Thoracic aorta (tissue), 2 donors: ENCODE data around the gene GDPD2. TPM values are rescaled to one million over a fixed set of nuclear protein-coding genes. Genes with fewer than 3 reads are reported as not detected.

Experiments used
- ATAC-seq: fragments of 150-250 bp; one replicate; pipeline ENCODE4 v1.8.0; 2017; ENCODE audit warnings: low read depth; ENCODE audit not compliant: insufficient number of reproducible peaks, low FRiP score
- DNase-seq: peaks from one replicate; pipeline ENCODE4 v3.0.0-alpha.2; 2020; ENCODE audit warnings: low spot score
- H3K27ac ChIP-seq, 2 donors: fragments of 200-600 bp; sonication (generic); 1 replicate in 1 of 2; 2 replicates in 1 of 2; pipeline ENCODE4 v1.5.1; 2016; ENCODE audit warnings: mild to moderate bottlenecking in 2 of 2, moderate library complexity in 2 of 2
- H3K27me3 ChIP-seq: fragments of 200-600 bp; sonication (generic); replicated peaks from 2 replicates; pipeline ENCODE4 v1.6.0; 2016; ENCODE audit warnings: mild to moderate bottlenecking; ENCODE audit not compliant: insufficient read depth
- H3K36me3 ChIP-seq: fragments of 200-600 bp; sonication (generic); one replicate; pipeline ENCODE4 v1.5.1; 2016
- H3K4me1 ChIP-seq, 2 donors: fragments of 200-600 bp; sonication (generic); 1 replicate in 1 of 2; 2 replicates in 1 of 2; pipeline versions ENCODE4 v1.5.1 to v1.6.0; 2016; ENCODE audit warnings: low read depth in 2 of 2, mild to moderate bottlenecking in 1 of 2; ENCODE audit not compliant: control insufficient read depth in 1 of 2
- H3K4me3 ChIP-seq: fragments of 200-600 bp; sonication (generic); 2 replicates; pipeline ENCODE4 v1.5.1; 2016; ENCODE audit warnings: mild to moderate bottlenecking
- H3K9me3 ChIP-seq: fragments of 200-600 bp; sonication (generic); 2 replicates; pipeline ENCODE4 v1.5.1; 2016
- CTCF ChIP-seq: fragments of 200-600 bp; sonication (generic); IDR thresholded peaks from one replicate; pipeline ENCODE4 v1.5.1; 2019; ENCODE audit warnings: antibody characterized with exemption
- total RNA-seq, 2 donors: library from RNA; depleted of rRNA; stranded (reverse); fragments of >200 nt; gene quantifications; one replicate each; pipeline versions ENCODE4 v1.1.0 to v1.2.3, GENCODE V29; 2016

Gene GDPD2
- total RNA-seq, 2 donors from 2014 or later, result not detected

- no peaks in the 10 kb centered on the region for H3K9me3 ChIP-seq
- ATAC-seq (peak; percentile 77), DNase-seq (peak; percentile 54)
- TF ChIP-seq CTCF, result no peak
- H3K4me3 ChIP-seq, result peak overlapping the region; percentile 88
- no peaks in the 10 kb centered on the region for H3K27me3 ChIP-seq
- H3K27ac ChIP-seq, result peak overlapping the region; percentile 97 to 99
- no peaks in the 10 kb centered on the region for H3K36me3 ChIP-seq
- H3K4me1 ChIP-seq, result peaks cover 2 to 20% of the 10 kb centered on the region in 2 donors
These were observed 11.3 kb downstream of the GDPD2 start for GRCh38 chrX:70434352-70434866.

- Histone ChIP-seq H3K36me3 (no peaks in the 10 kb centered on the region), H3K27me3 (no peaks in the 10 kb centered on the region), H3K4me3 (peak overlapping the region; percentile 88), H3K4me1 (peaks cover 2 to 20% of the 10 kb centered on the region in 2 donors), H3K9me3 (no peaks in the 10 kb centered on the region), H3K27ac (peak overlapping the region; percentile 97 to 99)
- peak; percentile 68 for ATAC-seq
- peak; percentile 34 for DNase-seq
- TF ChIP-seq CTCF, result no peak
These were observed 11.9 kb downstream of the GDPD2 start for GRCh38 chrX:70434914-70435586.

GRCh38 chrX:70436343-70436742 is 13.2 kb downstream of the GDPD2 start:
- peaks cover 2 to 20% of the 10 kb centered on the region in 2 donors for H3K4me1 ChIP-seq
- no peak for DNase-seq
- no peak for TF ChIP-seq CTCF
- no peak for ATAC-seq
- H3K9me3 ChIP-seq, result no peaks in the 10 kb centered on the region
- no peaks in the 10 kb centered on the region for H3K27me3 ChIP-seq
- H3K4me3 ChIP-seq, result no peak overlapping the region
- peak overlapping the region; percentile 97 to 99 for H3K27ac ChIP-seq
- H3K36me3 ChIP-seq, result no peaks in the 10 kb centered on the region

GRCh38 chrX:70437011-70437410 is 13.9 kb downstream of the GDPD2 start:
- no peaks in the 10 kb centered on the region for H3K9me3 ChIP-seq
- TF ChIP-seq CTCF, result no peak
- H3K36me3 ChIP-seq, result no peaks in the 10 kb centered on the region
- DNase-seq (no peak), ATAC-seq (no peak)
- no peaks in the 10 kb centered on the region for H3K27me3 ChIP-seq
- H3K4me3 ChIP-seq, result no peak overlapping the region
- peaks cover 2 to 20% of the 10 kb centered on the region in 2 donors for H3K4me1 ChIP-seq
- H3K27ac ChIP-seq, result peak overlapping the region; percentile 97 to 99

GRCh38 chrX:70437921-70438665 is 15.0 kb downstream of the GDPD2 start:
- DNase-seq, result no peak

More at GRCh38 chrX:70437921-70438665, 15.0 kb downstream of the GDPD2 start:
- no peak for TF ChIP-seq CTCF
- no peaks in the 10 kb centered on the region for H3K36me3 ChIP-seq
- H3K27me3 ChIP-seq, result no peaks in the 10 kb centered on the region
- peaks cover 2 to 20% of the 10 kb centered on the region in 2 donors for H3K4me1 ChIP-seq
- H3K27ac ChIP-seq, result peak overlapping the region; percentile 56 to 99
- no peak overlapping the region for H3K4me3 ChIP-seq
- ATAC-seq, result no peak
- no peaks in the 10 kb centered on the region for H3K9me3 ChIP-seq
